Trophoblast cell (in vitro differentiated cells and primary cell): ENCODE measurements around the gene CCR5.

Source experiments
- DNase-seq, 2 donors: peaks; one replicate each; pipeline ENCODE4 v3.0.0-alpha.2; 2016
- H2AFZ ChIP-seq: 2 replicates; pipeline ENCODE4 v1.6.1; 2013; ENCODE audit warnings: low read length, moderate library complexity, mild to moderate bottlenecking; ENCODE audit not compliant: insufficient read depth, poor library complexity
- H2AK5ac ChIP-seq: 2 replicates; pipeline ENCODE4 v1.6.1; 2013; ENCODE audit warnings: mild to moderate bottlenecking, low read length
- H2BK120ac ChIP-seq: 2 replicates; pipeline ENCODE4 v1.6.1; 2013; ENCODE audit warnings: low read length, mild to moderate bottlenecking, moderate library complexity; ENCODE audit not compliant: insufficient read depth, poor library complexity
- H2BK12ac ChIP-seq: 2 replicates; pipeline ENCODE4 v1.6.1; 2013; ENCODE audit warnings: mild to moderate bottlenecking, low read length, moderate library complexity
- H2BK5ac ChIP-seq: 2 replicates; pipeline ENCODE4 v1.6.1; 2013; ENCODE audit warnings: low read length, low read depth, moderate library complexity, mild to moderate bottlenecking; ENCODE audit not compliant: poor library complexity
- H3K14ac ChIP-seq: 2 replicates; pipeline ENCODE4 v1.6.1; 2013; ENCODE audit warnings: mild to moderate bottlenecking, low read length
- H3K18ac ChIP-seq: 2 replicates; pipeline ENCODE4 v1.6.1; 2013; ENCODE audit warnings: mild to moderate bottlenecking, low read length
- H3K23ac ChIP-seq: 2 replicates; pipeline ENCODE4 v1.6.1; 2013; ENCODE audit warnings: low read length
- H3K27ac ChIP-seq: 2 replicates; pipeline ENCODE4 v1.5.1; 2013; ENCODE audit warnings: low read depth, mild to moderate bottlenecking, inconsistent platforms, low read length, moderate library complexity
- H3K27me3 ChIP-seq: 2 replicates; pipeline ENCODE4 v1.6.1; 2013; ENCODE audit warnings: inconsistent platforms, mild to moderate bottlenecking, low read length, moderate library complexity; ENCODE audit not compliant: insufficient read depth
- H3K36me3 ChIP-seq, 2 experiments: 1 replicate in 1 of 2; 2 replicates in 1 of 2; pipeline ENCODE4 v1.6.1; 2013; ENCODE audit warnings: low read length in 2 of 2, mild to moderate bottlenecking in 2 of 2, moderate library complexity in 1 of 2; ENCODE audit not compliant: insufficient read depth in 2 of 2, control insufficient read depth in 1 of 2
- H3K4ac ChIP-seq: 2 replicates; pipeline ENCODE4 v1.6.1; 2013; ENCODE audit warnings: low read depth, mild to moderate bottlenecking, low read length, moderate library complexity
- H3K4me1 ChIP-seq, 2 experiments: 1 replicate in 1 of 2; 2 replicates in 1 of 2; pipeline ENCODE4 v1.6.1; 2013; ENCODE audit warnings: low read length in 2 of 2, mild to moderate bottlenecking in 2 of 2, moderate library complexity in 1 of 2; ENCODE audit not compliant: insufficient read depth in 2 of 2, control insufficient read depth in 1 of 2
- H3K4me2 ChIP-seq: 2 replicates; pipeline ENCODE4 v1.6.1; 2013; ENCODE audit warnings: inconsistent platforms, mild to moderate bottlenecking, low read length, moderate library complexity
- H3K4me3 ChIP-seq: 2 replicates; pipeline ENCODE4 v1.5.1; 2013; ENCODE audit warnings: mild to moderate bottlenecking, low read depth, low read length, inconsistent platforms
- H3K79me1 ChIP-seq: one replicate; pipeline ENCODE4 v1.6.1; 2013; ENCODE audit warnings: low read length
- H3K79me2 ChIP-seq: 2 replicates; pipeline ENCODE4 v1.6.1; 2013; ENCODE audit warnings: low read length, mild to moderate bottlenecking; ENCODE audit not compliant: control insufficient read depth, insufficient read depth, poor library complexity
- H3K9ac ChIP-seq: 2 replicates; pipeline ENCODE4 v1.6.1; 2013; ENCODE audit warnings: mild to moderate bottlenecking, low read length
- H3K9me3 ChIP-seq: 2 replicates; pipeline ENCODE4 v1.6.1; 2013; ENCODE audit warnings: low read depth, mild to moderate bottlenecking, control low read depth, inconsistent platforms, low read length; ENCODE audit not compliant: insufficient read depth
- H4K12ac ChIP-seq: 2 replicates; pipeline ENCODE4 v1.6.1; 2013; ENCODE audit warnings: low read depth, mild to moderate bottlenecking, low read length, moderate library complexity
- H4K8ac ChIP-seq: 2 replicates; pipeline ENCODE4 v1.6.1; 2013; ENCODE audit warnings: low read depth, mild to moderate bottlenecking, low read length, moderate library complexity
- H4K91ac ChIP-seq: one replicate; pipeline ENCODE4 v1.6.1; 2013; ENCODE audit warnings: low read depth, mild to moderate bottlenecking, low read length, moderate library complexity
- WGBS: extraction: QIAGEN DNeasy Blood & Tissue Kit; methylation state at CpG from one replicate; pipeline ENCODE4 v1.1.7; 2013; ENCODE audit warnings: missing lambda C conversion rate; ENCODE audit not compliant: insufficient read length, insufficient coverage; ENCODE audit errors: extremely low coverage; 5-methylcytosine and 5-hydroxymethylcytosine counted together

The CCR5 gene

GRCh38 chr3:46397111-46397510, 26.4 kb downstream of the CCR5 start:
- Histone ChIP-seq H2AFZ (no peak overlapping the region), H3K4me1 (peaks cover 21 to 22% of the 10 kb centered on the region in 2 experiments), H3K9ac (no peak overlapping the region), H3K4me2 (no peak overlapping the region), H3K4me3 (no peak overlapping the region), H4K8ac (no peak overlapping the region), H3K23ac (no peak overlapping the region), H2BK120ac (no peak overlapping the region), H2AK5ac (no peak overlapping the region), H3K14ac (no peak overlapping the region), H3K9me3 (no peaks in the 10 kb centered on the region), H3K4ac (no peak overlapping the region), H3K27me3 (no peaks in the 10 kb centered on the region), H4K12ac (no peak overlapping the region), H2BK5ac (no peak overlapping the region), H3K36me3 (no peaks in the 10 kb centered on the region), H3K18ac (no peak overlapping the region), H3K79me2 (no peaks in the 10 kb centered on the region), H2BK12ac (no peak overlapping the region), H4K91ac (no peak overlapping the region), H3K79me1 (peaks cover 10% of the 10 kb centered on the region), H3K27ac (no peak overlapping the region)
- no CpG with 5 or more reads among the region's 7 CpGs for WGBS
- no peak for DNase-seq

GRCh38 chr3:46398186-46398955, 27.6 kb downstream of the CCR5 start:
- Histone ChIP-seq H2AK5ac (no peak overlapping the region), H3K9me3 (no peaks in the 10 kb centered on the region), H3K18ac (no peak overlapping the region), H3K79me2 (no peaks in the 10 kb centered on the region), H4K91ac (no peak overlapping the region), H3K9ac (no peak overlapping the region), H4K12ac (no peak overlapping the region), H4K8ac (no peak overlapping the region), H3K4me3 (no peak overlapping the region), H2BK12ac (no peak overlapping the region), H3K4me2 (no peak overlapping the region), H3K36me3 (no peaks in the 10 kb centered on the region), H3K4me1 (peaks cover 19 to 22% of the 10 kb centered on the region in 2 experiments), H2BK5ac (no peak overlapping the region), H2BK120ac (no peak overlapping the region), H3K14ac (no peak overlapping the region), H2AFZ (no peak overlapping the region), H3K23ac (no peak overlapping the region), H3K4ac (no peak overlapping the region), H3K27me3 (no peaks in the 10 kb centered on the region), H3K27ac (no peak overlapping the region), H3K79me1 (peaks cover 8% of the 10 kb centered on the region)
- WGBS: no CpG with 5 or more reads among the region's 6 CpGs
- DNase-seq: no peak

- Histone ChIP-seq H2BK12ac (no peak overlapping the region), H4K8ac (no peak overlapping the region), H2BK5ac (no peak overlapping the region), H3K18ac (no peak overlapping the region), H3K27ac (no peak overlapping the region), H3K79me1 (peaks cover 5% of the 10 kb centered on the region), H3K4me1 (peaks cover 16 to 17% of the 10 kb centered on the region in 2 experiments), H3K9me3 (no peaks in the 10 kb centered on the region), H2BK120ac (no peak overlapping the region), H3K14ac (no peak overlapping the region), H4K91ac (no peak overlapping the region), H3K27me3 (no peaks in the 10 kb centered on the region), H3K23ac (no peak overlapping the region), H3K4ac (no peak overlapping the region), H3K36me3 (no peaks in the 10 kb centered on the region), H4K12ac (no peak overlapping the region), H3K79me2 (no peaks in the 10 kb centered on the region), H3K4me3 (no peak overlapping the region), H3K9ac (no peak overlapping the region), H2AFZ (no peak overlapping the region), H2AK5ac (no peak overlapping the region), H3K4me2 (no peak overlapping the region)
- WGBS: no CpG with 5 or more reads among the region's 2 CpGs
- no peak for DNase-seq
Observed at GRCh38 chr3:46399098-46399497, 28.4 kb downstream of the CCR5 start.

- no peaks in the 10 kb centered on the region for H3K27me3 ChIP-seq
- H3K79me2 ChIP-seq: no peaks in the 10 kb centered on the region
- H3K4me1 ChIP-seq: peaks cover 14 to 15% of the 10 kb centered on the region in 2 experiments
- H3K4me3 ChIP-seq: no peak overlapping the region
- H3K23ac ChIP-seq: no peak overlapping the region
- 100% methylated on average over 1 of the region's 2 CpGs for WGBS
- no peak overlapping the region for H2BK5ac ChIP-seq
- no peak overlapping the region for H4K8ac ChIP-seq
- H2AK5ac ChIP-seq: no peak overlapping the region
- H3K4ac ChIP-seq: no peak overlapping the region
- H3K9ac ChIP-seq: no peak overlapping the region
- H2BK12ac ChIP-seq: no peak overlapping the region
- H3K36me3 ChIP-seq: no peaks in the 10 kb centered on the region
- no peak overlapping the region for H4K91ac ChIP-seq
- H4K12ac ChIP-seq: no peak overlapping the region
- no peak for DNase-seq
- H3K27ac ChIP-seq: no peak overlapping the region
- H3K4me2 ChIP-seq: no peak overlapping the region
- no peak overlapping the region for H2BK120ac ChIP-seq
- H2AFZ ChIP-seq: no peak overlapping the region
- no peak overlapping the region for H3K14ac ChIP-seq
- H3K9me3 ChIP-seq: no peaks in the 10 kb centered on the region
- peaks cover 3% of the 10 kb centered on the region for H3K79me1 ChIP-seq
- no peak overlapping the region for H3K18ac ChIP-seq
Observed at GRCh38 chr3:46399557-46399956, 28.8 kb downstream of the CCR5 start.
